ENCODE results near the gene CPED1. TPM values are rescaled to one million over a fixed set of nuclear protein-coding genes. Genes with fewer than 3 reads are reported as not detected.
A peak's percentile ranks its signal among the peaks of the same experiment; 100 is the strongest.
"Not testable (repeated sequence)": the region's sequence is repeated elsewhere in the genome, so short reads cannot be mapped to it uniquely, and the experiment has no call there.

Gene CPED1
- total RNA-seq, 1 donor from 2014 or later, result 34.6 TPM

GRCh38 chr7:121123032-121123431 is 134.5 kb downstream of the CPED1 start:
- ATAC-seq (no peak), DNase-seq (ENCODE audit: low spot score) (no peak)

- DNase-seq (ENCODE audit: low spot score); ATAC-seq: not testable (repeated sequence)
Observed at GRCh38 chr7:121125454-121125853, 136.9 kb downstream of the CPED1 start.

GRCh38 chr7:121126201-121126600 is 137.7 kb downstream of the CPED1 start:
- no peak for ATAC-seq

GRCh38 chr7:121126801-121127534 is 138.5 kb downstream of the CPED1 start:
- no peak for ATAC-seq

More at GRCh38 chr7:121126201-121126600, 137.7 kb downstream of the CPED1 start:
- DNase-seq (ENCODE audit: low spot score), result no peak

GRCh38 chr7:121132940-121133339 is 144.4 kb downstream of the CPED1 start:
- DNase-seq (ENCODE audit: low spot score) (no peak), ATAC-seq (no peak)

More at GRCh38 chr7:121126801-121127534, 138.5 kb downstream of the CPED1 start:
- DNase-seq (ENCODE audit: low spot score), result no peak

GRCh38 chr7:121133444-121133843 is 144.9 kb downstream of the CPED1 start:
- DNase-seq (ENCODE audit: low spot score), result no peak
- ATAC-seq, result no peak

- ATAC-seq, result no peak
Observed at GRCh38 chr7:121137580-121137979, 149.1 kb downstream of the CPED1 start.

GRCh38 chr7:121138262-121138933 is 149.9 kb downstream of the CPED1 start:
- DNase-seq (ENCODE audit: low spot score) (no peak), ATAC-seq (peak; percentile 63)

More at GRCh38 chr7:121137580-121137979, 149.1 kb downstream of the CPED1 start:
- no peak for DNase-seq (ENCODE audit: low spot score)

- ATAC-seq, result peak; percentile 30
- DNase-seq (ENCODE audit: low spot score), result no peak
Observed at GRCh38 chr7:121139427-121139826, 150.9 kb downstream of the CPED1 start.

- ATAC-seq (peak; percentile 87), DNase-seq (ENCODE audit: low spot score) (no peak)
Observed at GRCh38 chr7:121140790-121141189, 152.3 kb downstream of the CPED1 start.

DNA sequence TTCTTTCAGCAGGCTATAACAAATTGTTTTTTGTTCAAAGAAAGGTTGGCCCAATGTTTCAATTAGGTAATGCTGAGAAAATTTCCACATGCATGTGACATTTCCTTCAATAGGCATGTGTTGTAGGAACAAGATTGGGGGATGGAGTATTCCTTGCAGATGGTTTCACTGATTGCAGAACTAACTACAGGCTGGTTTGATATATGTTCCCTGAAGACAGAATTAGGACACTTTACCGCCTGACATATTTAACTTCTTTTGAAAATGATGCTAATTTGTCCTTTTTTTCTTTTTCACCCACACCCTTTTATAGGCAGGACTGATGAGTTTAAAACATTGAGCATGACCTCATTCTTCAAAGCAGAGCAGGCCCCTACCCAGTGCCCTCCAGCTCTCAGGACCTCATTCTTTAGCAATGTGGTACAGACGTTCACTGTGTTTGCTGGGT is 163.3 kb downstream of the CPED1 start:
- no peak for ATAC-seq

DNA sequence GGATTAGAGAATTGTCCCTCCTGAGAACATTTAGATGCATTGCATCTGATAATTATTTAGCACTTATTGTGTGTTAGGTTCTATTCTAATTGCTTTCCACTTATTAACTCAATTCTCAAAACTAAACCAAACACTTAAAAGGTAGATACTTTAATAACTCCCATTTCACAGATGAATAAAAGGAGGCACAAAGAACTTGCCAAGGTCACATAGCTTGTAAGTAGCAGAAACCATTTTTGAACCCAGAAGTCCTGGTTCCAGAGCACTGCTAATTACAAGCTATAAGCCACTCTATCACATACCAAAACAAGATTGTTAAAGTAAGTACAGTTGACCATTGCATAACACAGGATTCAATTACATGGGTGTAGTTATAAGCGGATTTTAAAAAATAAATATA is 164.9 kb downstream of the CPED1 start:
- DNase-seq (ENCODE audit: low spot score) (no peak), ATAC-seq (no peak)

More for the DNA sequence above, 163.3 kb downstream of the CPED1 start:
- no peak for DNase-seq (ENCODE audit: low spot score)

GRCh38 chr7:121153995-121154394 is 165.5 kb downstream of the CPED1 start:
- no peak for ATAC-seq
- no peak for DNase-seq (ENCODE audit: low spot score)

- ATAC-seq, result no peak
- DNase-seq (ENCODE audit: low spot score), result no peak
Observed at GRCh38 chr7:121156825-121157224, 168.3 kb downstream of the CPED1 start.

DNA sequence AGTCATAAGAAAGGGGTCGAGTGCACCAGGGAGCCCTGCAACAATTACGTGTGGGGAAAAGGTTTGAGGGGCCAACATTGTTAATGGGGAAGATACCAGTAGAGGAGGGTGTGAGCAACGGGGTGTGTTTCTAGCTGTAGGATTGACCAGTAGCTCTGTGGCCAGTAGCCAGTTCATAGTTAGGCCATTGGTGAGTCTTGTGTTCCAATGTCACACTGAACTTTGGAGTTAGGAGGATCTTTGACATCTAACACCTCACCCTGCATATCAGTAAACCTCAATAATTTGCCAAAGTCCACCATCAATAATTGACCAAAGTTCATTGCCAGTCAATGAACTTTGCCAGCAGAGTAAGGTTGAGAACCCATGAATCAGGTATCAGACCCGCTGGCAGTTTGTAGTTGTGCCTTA is 168.8 kb downstream of the CPED1 start:
- ATAC-seq (peak; percentile 91), DNase-seq (ENCODE audit: low spot score) (peak; percentile 73)

DNA sequence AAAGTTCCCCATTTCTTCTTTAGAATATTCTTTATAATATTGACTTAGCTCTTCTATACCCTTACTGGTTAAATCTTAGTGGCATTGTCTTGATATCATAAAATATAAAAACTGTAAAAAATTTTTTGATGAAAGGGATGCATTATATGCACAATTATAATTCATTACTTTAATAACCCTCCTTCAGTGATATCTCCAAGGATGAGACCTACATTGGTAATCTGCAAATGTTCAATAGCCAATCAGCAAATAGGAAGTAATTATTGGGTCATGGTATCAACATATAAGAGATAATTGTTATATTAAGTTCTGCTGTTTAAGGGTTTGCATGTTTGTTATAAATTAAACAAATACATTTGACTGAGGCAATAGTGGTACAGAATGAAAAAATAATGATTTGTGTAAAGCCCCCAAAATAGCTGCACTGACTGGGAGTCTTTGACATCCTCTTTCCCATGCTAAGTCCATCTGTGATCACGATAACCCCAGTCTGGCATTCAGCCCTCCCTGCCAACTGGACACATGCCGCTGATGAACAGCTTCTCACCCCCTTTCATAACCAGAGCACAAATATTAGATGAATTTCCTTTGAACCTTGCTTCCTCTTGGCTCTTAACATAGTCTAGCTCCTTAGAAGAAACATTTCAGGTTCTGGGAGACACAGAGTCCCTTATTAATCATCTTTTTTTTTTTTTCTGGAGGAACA is 169.5 kb downstream of the CPED1 start:
- ATAC-seq (peak; percentile 49), DNase-seq (ENCODE audit: low spot score) (peak; percentile 64)

DNA sequence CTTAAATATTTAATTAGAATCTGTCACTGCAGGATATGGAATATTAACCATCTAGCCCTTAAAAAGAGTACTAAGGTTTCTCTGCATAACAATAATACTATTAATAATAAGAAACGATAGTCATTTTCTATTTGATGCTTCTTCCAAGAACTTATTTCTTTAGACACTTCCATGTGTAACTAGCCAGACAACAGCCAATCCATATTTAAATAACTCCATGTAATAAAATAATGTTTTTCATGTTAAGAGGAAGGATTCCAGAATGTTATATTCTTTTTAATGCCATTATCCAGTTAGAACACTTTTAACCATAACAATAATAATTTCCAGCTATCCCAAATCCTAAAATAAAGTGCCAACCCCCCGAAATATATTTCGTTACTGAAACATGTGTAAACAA is 170.2 kb downstream of the CPED1 start:
- ATAC-seq, result no peak

GRCh38 chr7:121159553-121159952 is 171.0 kb downstream of the CPED1 start:
- DNase-seq (ENCODE audit: low spot score) (no peak), ATAC-seq (no peak)

More for the DNA sequence above, 170.2 kb downstream of the CPED1 start:
- DNase-seq (ENCODE audit: low spot score), result no peak

- DNase-seq (ENCODE audit: low spot score) (no peak), ATAC-seq (no peak)
Observed at GRCh38 chr7:121160150-121161008, 171.9 kb downstream of the CPED1 start.

DNA sequence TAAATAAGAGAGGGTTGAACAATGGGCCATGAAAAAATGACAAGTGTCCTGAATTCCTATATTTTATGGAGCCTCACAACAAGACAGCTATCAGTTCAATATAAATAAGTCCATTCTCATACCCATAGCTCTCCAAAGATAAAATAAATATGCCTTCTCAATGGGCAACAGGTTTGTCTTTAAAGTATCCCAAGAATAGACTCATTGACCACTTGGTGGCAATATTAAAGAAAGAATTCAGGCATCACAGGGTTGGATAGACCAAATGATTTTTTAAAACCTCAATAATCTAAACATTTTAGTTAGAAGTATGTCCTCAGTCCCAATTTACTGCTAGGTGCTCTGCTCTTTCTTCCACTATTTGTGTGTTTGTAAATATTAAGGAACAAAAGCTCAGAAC is 175.2 kb downstream of the CPED1 start:
- DNase-seq (ENCODE audit: low spot score), result no peak
- ATAC-seq, result no peak

All from left lobe of liver (tissue), 2 donors.